Activated naive CD8-positive, alpha-beta T cell treated with anti-CD3 and anti-CD28 coated beads, Interleukin-2, amount 50 U/mL, for 24 hours (primary cell): Measurements from ENCODE around the gene LTBP4.

Source experiments
- ATAC-seq: fragments of 150-1000 bp; cut with Tn5 transposase; one replicate; pipeline ENCODE4 v1.10.0; 2021
- DNase-seq: peaks from one replicate; pipeline ENCODE4 v3.0.0; 2021
- H3K27ac Mint-ChIP-seq: one replicate; pipeline ENCODE4 v1.8.0; 2021; ENCODE audit warnings: mild to moderate bottlenecking, mixed read lengths
- H3K27me3 Mint-ChIP-seq: one replicate; pipeline ENCODE4 v1.8.0; 2021; ENCODE audit warnings: mixed read lengths
- H3K36me3 Mint-ChIP-seq: one replicate; pipeline ENCODE4 v1.8.0; 2021; ENCODE audit warnings: low read depth, mixed read lengths
- H3K4me1 Mint-ChIP-seq: one replicate; pipeline ENCODE4 v1.8.0; 2021; ENCODE audit warnings: mixed read lengths
- H3K4me3 Mint-ChIP-seq: one replicate; pipeline ENCODE4 v1.8.0; 2021; ENCODE audit warnings: mild to moderate bottlenecking, moderate library complexity, mixed read lengths
- H3K9me3 Mint-ChIP-seq: one replicate; pipeline ENCODE4 v1.8.0; 2021; ENCODE audit warnings: mixed read lengths

LTBP4 gene

DNA sequence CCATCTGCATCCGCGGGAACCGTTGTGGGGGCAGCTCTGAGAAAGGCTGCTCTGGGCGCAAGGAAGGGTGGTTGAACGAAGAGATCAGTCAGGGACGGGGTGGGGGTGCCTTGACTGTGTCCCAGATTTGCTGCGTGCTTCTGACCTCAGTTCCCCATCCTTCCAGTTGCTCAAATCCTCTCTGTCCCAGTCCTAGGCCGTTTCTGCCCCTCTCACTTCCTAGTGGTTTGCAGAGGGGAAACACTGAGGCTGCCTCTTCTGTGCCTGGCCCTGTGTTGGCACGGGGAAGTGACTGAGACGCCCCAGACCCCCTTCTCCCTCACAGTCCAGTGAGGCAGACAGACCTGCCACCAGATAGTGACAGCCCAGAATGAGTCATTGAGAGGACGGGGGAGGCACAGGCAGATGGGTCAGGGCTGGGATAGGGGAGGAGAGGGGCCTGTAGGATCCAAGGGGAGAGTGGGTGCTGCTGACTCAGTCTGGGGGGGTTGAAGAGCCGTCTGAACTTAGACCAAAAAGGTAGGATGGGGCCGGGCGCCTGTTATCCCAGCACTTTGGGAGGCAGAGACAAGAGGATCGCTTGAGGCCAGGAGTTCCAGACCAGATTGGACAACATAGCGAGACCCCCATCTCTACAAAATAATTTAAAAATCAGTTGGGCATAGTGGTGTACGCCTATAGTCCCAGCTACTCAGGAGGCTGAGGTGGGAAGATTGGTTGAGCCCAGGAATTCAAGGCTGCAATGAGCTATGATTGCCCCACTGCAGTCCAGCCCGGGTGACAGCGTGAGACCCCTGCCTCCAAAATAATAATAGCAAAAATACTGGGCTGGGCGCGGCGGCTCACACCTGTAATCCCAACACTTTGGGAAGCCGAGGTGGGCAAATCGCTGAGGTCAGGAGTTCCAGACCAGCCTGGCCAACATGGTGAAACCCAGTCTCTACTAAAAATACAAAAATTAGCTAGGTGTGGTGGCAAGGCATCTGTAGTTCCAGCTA is 62.8 kb downstream of the LTBP4 start:
- Mint-ChIP-seq H3K27ac (peak overlapping the region; percentile 83), H3K4me3 (peak overlapping the region; percentile 76), H3K27me3 (no peaks in the 10 kb centered on the region), H3K36me3 (peaks cover 8% of the 10 kb centered on the region), H3K9me3 (no peaks in the 10 kb centered on the region), H3K4me1 (peaks cover 28% of the 10 kb centered on the region)
- DNase-seq (peak; percentile 35), ATAC-seq (peak; percentile 26)

DNA sequence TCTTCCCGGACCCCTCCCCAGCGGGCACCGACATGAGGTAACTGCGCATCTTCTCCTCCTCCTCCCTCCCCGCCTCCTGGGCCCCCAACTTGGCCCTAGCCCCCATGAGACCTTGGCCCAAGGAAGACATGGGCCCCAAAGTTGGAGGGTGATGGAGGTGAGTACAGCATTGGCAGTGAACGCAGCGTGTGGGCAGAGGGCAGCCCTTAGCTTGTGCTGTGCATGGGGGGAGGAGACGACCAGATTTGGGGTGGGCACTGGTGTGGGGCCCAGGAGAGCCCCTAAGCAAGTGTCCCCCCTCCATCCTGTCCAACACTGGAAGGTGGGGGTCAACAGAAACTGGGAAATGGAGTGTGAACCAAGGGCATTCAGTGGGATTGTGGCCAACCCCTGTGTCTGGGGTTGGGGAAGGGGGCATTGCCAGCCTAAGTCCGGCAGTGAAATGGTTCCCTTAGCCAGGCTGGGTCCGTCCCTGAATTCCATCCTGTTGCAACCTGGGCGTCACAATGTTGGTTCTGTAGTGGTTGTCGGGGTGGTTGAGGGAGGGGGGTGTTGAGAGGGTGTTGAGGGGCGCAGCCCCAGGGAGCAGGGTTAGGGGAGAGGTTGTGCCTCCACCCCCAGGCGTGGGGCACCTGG is 65.8 kb downstream of the LTBP4 start:
- peaks cover 28% of the 10 kb centered on the region for H3K4me1 Mint-ChIP-seq

GRCh38 chr19:40667602-40668001 is 66.4 kb downstream of the LTBP4 start:
- ATAC-seq = no peak

More for the DNA sequence above, 65.8 kb downstream of the LTBP4 start:
- DNase-seq (no peak), ATAC-seq (no peak)
- Mint-ChIP-seq H3K4me3 (no peak overlapping the region), H3K9me3 (peaks cover 3% of the 10 kb centered on the region), H3K27me3 (no peaks in the 10 kb centered on the region), H3K27ac (no peak overlapping the region), H3K36me3 (peaks cover 23% of the 10 kb centered on the region)

GRCh38 chr19:40668991-40669614 is 67.9 kb downstream of the LTBP4 start:
- Mint-ChIP-seq H3K4me3 (no peak overlapping the region), H3K27me3 (no peaks in the 10 kb centered on the region), H3K36me3 (peaks cover 23% of the 10 kb centered on the region), H3K27ac (no peak overlapping the region), H3K4me1 (peaks cover 14% of the 10 kb centered on the region), H3K9me3 (peaks cover 3% of the 10 kb centered on the region)
- DNase-seq = no peak
- ATAC-seq = no peak

More at GRCh38 chr19:40667602-40668001, 66.4 kb downstream of the LTBP4 start:
- Mint-ChIP-seq H3K36me3 (peaks cover 23% of the 10 kb centered on the region), H3K4me1 (peaks cover 28% of the 10 kb centered on the region), H3K9me3 (peaks cover 3% of the 10 kb centered on the region), H3K4me3 (no peak overlapping the region), H3K27ac (no peak overlapping the region), H3K27me3 (no peaks in the 10 kb centered on the region)
- no peak for DNase-seq

DNA sequence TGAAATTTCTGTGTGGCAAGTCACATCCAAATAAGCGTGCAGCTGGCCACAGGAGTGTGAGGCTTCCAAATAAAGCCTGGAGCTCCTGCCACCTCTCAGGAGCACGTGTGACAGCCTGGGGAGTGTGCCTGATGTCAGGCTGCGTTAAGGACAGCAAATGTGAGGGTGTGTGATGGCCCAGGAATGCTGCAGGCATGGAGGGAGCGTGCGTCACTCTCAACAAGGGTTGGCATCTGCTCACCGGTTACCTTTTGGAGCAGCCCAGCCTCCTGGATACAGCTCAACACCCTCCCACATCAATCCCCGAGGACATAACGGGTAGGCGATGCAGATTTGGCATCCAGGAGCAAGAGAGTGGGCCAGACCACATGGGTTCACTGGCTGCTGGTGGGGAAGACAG is 70.2 kb downstream of the LTBP4 start:
- Mint-ChIP-seq H3K27ac (no peak overlapping the region), H3K27me3 (no peaks in the 10 kb centered on the region), H3K9me3 (peaks cover 3% of the 10 kb centered on the region), H3K4me1 (peaks cover 5% of the 10 kb centered on the region), H3K4me3 (no peak overlapping the region), H3K36me3 (peaks cover 25% of the 10 kb centered on the region)
- ATAC-seq = no peak
- DNase-seq = no peak

DNA sequence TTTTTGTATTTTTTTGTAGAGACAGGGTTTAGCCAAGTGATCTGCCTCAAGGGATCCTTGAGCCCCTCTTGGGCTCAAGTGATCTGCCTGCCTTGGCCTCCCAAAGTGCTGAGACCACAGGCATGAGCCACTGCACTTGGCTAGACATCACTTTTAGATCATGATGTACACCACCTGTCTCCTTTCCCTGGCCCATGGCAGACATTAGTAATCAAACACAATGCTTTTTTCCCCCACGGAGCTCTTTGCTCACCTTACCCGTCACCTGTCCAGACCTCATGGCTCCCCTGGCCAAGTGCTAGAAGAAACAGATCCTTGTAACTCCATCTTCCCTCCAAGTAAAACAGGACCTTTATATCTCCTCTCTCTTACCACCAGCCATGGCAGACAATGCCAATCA is 70.9 kb downstream of the LTBP4 start:
- Mint-ChIP-seq H3K27me3 (no peaks in the 10 kb centered on the region), H3K27ac (no peak overlapping the region), H3K4me1 (no peaks in the 10 kb centered on the region), H3K4me3 (no peak overlapping the region), H3K36me3 (peaks cover 23% of the 10 kb centered on the region), H3K9me3 (peaks cover 3% of the 10 kb centered on the region)
- DNase-seq = no peak
- no peak for ATAC-seq

DNA sequence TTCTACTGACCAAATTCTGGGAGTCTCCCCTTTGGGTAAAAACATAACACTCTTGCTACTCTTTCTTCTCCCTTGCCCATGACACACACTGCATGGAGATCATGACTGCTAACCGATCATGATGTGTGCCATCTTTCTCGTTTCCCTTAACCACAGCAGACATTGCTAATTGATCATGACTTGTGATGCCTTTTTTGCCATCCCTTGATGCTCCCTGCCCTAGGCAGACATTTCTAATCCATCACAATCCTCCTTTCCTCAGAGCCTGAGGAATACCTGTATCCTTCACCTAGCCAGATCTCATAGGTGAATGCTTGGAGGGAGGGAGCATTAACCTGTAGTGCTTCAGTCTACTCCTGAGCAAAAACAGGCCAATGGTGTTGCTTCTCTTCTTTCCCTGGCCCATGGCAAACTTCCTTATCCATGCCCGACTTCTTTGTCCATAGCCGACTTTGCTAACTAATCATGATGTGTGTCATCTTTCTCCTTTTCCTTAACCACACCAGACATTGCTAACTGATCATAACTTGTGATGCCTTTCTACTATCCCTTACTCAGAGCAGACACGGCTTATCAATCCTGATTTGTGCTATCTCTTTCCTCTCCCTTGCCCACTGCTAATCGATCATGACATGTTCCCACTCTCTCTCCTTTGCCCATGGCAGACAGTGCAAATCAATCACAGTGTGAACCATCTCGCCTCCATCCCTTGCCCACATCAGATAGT is 71.6 kb downstream of the LTBP4 start:
- DNase-seq (no peak), ATAC-seq (no peak)
- Mint-ChIP-seq H3K27ac (no peak overlapping the region), H3K4me3 (no peak overlapping the region), H3K9me3 (peaks cover 3% of the 10 kb centered on the region), H3K27me3 (no peaks in the 10 kb centered on the region), H3K4me1 (no peaks in the 10 kb centered on the region), H3K36me3 (peaks cover 25% of the 10 kb centered on the region)

- no peak for DNase-seq
- Mint-ChIP-seq H3K4me3 (no peak overlapping the region), H3K4me1 (no peaks in the 10 kb centered on the region), H3K36me3 (peaks cover 28% of the 10 kb centered on the region), H3K9me3 (peaks cover 3% of the 10 kb centered on the region), H3K27ac (no peak overlapping the region), H3K27me3 (no peaks in the 10 kb centered on the region)
- ATAC-seq = no peak
These were observed 72.2 kb downstream of the LTBP4 start for GRCh38 chr19:40673397-40673796.

DNA sequence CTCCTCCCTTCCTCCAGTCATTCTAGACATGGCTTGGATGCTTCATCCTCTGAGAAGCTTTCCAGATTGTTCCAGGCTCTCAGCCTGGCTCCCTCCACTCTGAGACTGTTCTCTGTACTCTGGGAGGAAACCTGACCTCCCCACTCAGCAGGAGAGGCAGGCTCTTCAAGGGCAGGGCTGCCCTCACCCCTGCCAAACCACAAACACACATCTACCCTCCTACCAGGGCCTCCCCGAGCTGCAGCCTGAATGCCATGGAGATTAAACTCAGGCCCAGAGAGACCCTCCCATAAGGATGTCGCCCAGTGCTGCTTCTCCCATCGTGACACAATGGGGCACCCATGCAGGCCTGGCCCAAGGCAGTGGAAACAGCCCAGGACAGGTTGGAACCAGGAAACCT is 73.1 kb downstream of the LTBP4 start:
- DNase-seq (no peak), ATAC-seq (no peak)
- Mint-ChIP-seq H3K9me3 (peaks cover 3% of the 10 kb centered on the region), H3K27ac (no peak overlapping the region), H3K4me1 (no peaks in the 10 kb centered on the region), H3K27me3 (no peaks in the 10 kb centered on the region), H3K36me3 (peaks cover 23% of the 10 kb centered on the region), H3K4me3 (no peak overlapping the region)

DNA sequence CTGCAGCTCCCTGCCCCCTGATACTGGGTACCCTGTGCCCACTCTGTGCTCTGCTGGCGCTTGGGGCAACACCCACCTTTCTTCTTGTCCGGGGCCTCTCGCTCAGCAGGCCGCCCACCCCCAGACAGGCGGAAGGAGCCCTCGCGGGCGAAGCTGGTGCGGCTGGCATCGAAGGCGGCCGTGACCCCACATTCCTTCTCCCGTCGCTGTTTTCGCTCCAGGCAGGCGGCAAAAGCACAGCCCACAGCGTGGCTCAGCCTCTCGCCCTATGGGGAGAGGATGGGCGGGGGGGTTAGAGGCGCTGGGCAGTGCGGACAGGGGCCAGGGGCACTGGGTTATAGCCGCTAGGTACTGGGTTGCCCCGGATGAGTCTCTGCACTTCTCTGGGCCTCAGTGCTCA is 76.0 kb downstream of the LTBP4 start:
- Mint-ChIP-seq H3K4me1 (no peaks in the 10 kb centered on the region), H3K27me3 (no peaks in the 10 kb centered on the region), H3K27ac (no peak overlapping the region), H3K36me3 (peaks cover 11% of the 10 kb centered on the region), H3K9me3 (no peaks in the 10 kb centered on the region), H3K4me3 (no peak overlapping the region)
- DNase-seq (no peak), ATAC-seq (no peak)
